Measurements from ENCODE around the gene ZNF799.

Gene ZNF799

GRCh38 chr19:12353375-12353774, 47.7 kb downstream of the ZNF799 start:
- no peak for DNase-seq

- DNase-seq = no peak
These were observed 50.2 kb downstream of the ZNF799 start for GRCh38 chr19:12350890-12351197.

- no peak for DNase-seq
These were observed 50.7 kb downstream of the ZNF799 start for GRCh38 chr19:12350185-12350889.

- no peak for DNase-seq
These were observed 54.2 kb downstream of the ZNF799 start for GRCh38 chr19:12346896-12347295.

- DNase-seq = no peak
These were observed 55.9 kb downstream of the ZNF799 start for GRCh38 chr19:12345197-12345596.

Measured in activated CD4-positive, alpha-beta T cell treated with anti-CD3 and anti-CD28 coated beads, Interleukin-2, Interleukin-6, amounts not matched to agents 100 ng/mL and 50 ng/mL, durations not matched to agents 16 hours and 8 hours (primary cell).